SH-SY5Y (cell line): ENCODE results near the gene VPS13D.

ENCODE experiments used
- GATA2 ChIP-seq: IDR thresholded peaks from 2 replicates; pipeline ENCODE4 v1.6.1; 2011; ENCODE audit warnings: mild to moderate bottlenecking, low read depth, low read length
- GATA3 ChIP-seq: IDR thresholded peaks from 2 replicates; pipeline ENCODE4 v1.6.1; 2011; ENCODE audit warnings: low read depth, mild to moderate bottlenecking, low read length, moderate library complexity

DNA sequence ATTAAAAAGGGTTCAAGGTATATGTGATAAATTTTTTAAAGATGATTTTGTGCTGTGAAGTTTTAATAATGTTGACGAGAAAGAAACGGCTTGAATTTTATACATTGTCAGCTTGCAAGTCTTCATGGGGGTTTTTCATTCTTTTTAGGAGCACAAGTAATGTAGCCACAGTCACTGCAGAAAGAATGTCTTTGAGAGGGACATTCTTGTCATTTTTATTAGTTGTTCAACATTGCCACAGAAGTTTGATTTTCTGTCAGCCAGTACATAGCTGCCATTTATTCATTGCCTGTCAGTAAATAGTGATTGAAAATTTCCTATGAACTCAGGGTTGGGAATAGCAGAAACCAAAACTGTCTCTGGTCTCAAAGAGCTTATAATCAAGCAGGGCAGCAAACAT, 231.9 kb downstream of the VPS13D start:
- no peak for TF ChIP-seq GATA2
- TF ChIP-seq GATA3: no peak
